Right renal cortex interstitium (tissue), 3 donors: ENCODE measurements around the gene FAF2. TPM values are rescaled to one million over a fixed set of nuclear protein-coding genes. Genes with fewer than 3 reads are reported as not detected.
"Not testable (repeated sequence)": the region's sequence is repeated elsewhere in the genome, so short reads cannot be mapped to it uniquely, and the experiment has no call there.

Experiments
- DNase-seq, 3 donors: peaks; one replicate each; pipeline ENCODE4 v3.0.0-alpha.2; 2013; ENCODE audit warnings: low read depth in 3 of 3, low spot score in 2 of 3
- polyA plus RNA-seq, 3 donors: library from polyadenylated mRNA; unstranded; fragments of 120-200 nt; gene quantifications; one replicate each; pipeline ENCODE4 v1.2.1, GENCODE V29; 2013; ENCODE audit not compliant: insufficient read length in 3 of 3

The FAF2 gene
- polyA plus RNA-seq, 3 donors, result 45.5 to 48.8 (median 47.5) TPM

DNA sequence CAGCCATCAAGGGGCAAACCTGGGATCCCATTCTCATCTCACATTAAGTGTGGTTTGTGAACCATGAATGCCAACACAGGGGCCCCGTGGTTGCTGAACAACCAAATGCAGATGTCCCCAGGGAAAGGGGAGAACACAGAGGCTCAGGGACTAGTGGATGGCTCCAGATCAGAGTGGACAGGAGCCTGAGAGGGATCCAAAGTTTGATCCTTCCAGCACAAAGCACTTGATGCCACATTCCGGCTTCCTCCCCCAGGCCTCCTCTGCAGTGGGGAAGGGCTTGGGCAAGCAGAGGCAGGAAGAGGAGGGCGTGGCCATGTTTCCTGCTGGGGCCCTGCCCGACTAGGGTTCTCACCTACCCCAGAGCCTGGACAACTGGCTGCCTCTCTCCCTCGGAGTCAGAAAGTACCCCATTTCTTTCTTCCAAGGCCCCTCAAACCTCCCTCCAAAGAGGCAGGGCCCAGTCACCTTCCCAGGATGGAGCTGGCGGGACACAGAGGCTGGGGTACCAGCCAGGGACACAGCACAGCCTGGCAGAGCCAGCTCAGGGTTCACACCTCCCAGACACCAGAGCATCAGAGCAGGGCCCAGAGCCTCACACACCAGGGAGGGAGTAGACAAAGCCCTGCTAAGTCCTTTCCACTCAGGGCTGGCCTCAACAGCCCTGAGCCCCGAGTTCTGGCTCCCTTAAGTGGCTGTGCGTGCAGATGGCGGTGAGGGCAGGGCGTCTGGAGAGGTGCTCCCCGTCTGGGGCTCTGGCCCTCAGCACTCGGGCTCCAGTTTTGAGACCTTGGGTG, 93.4 kb downstream of the FAF2 start:
- no peak for DNase-seq

DNA sequence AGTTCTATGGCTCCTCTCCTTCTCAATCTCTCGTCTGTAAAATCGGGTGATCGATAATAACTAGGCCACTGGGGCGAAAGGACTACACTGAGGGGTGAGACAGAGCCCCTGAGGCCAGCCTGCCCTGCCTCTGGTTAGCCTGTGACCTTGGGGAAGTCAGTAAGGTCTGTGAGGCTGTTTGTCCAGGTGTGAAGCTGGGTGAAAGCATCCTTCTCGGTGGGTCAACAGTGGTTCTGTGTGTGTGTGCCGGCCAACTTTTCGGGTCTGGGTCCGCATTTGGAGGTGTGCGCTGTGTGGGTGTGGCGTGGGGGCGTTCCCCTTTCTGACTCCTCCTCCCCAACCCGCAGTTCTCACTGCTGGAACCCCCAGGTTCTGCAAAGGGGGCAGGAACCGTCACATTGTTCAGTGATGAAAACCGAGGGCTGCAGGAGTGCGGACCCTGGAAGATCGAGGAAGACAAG, 94.0 kb downstream of the FAF2 start:
- no peak for DNase-seq

DNA sequence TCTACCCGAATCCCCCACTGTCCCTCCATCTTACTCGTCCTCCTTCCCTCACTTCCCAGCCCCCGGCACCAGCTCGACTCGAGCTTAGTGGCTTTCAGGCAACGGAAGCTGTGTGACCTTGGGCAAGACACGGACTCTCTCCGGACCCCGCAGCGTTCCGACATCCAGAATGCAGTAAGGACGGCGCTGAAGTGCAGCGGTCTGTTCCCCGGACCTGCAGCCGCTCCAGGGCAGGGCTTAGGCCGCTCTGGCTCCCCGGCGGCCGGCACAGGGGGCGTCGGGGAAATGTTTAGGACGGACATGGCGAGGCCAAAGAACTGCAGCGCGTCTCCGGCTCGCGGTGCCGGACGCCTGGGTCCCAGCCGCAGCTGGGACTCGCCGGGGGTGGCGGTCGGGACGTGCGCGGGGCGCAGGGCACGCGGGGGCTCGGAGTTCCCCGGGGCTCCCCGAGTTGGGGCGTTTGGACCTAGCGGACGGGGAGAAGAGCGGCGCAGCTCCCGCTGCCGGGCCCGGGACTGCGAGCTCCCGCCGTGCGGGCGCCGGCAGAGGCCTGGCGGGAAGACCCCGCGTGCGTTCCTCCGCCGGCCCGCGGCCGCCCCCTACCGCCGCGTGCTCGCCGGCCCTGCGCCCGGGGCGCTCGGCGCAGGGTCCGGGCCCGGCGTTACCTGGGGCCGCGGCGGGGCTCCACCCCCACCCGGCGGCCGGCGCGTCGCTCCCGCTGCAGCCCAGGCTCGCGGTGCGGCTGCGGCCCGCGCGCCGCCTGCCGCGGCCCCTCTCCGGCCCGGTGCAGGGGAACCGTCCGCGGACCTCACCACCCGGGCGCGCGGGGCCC, 94.6 kb downstream of the FAF2 start:
- no peak for DNase-seq

DNA sequence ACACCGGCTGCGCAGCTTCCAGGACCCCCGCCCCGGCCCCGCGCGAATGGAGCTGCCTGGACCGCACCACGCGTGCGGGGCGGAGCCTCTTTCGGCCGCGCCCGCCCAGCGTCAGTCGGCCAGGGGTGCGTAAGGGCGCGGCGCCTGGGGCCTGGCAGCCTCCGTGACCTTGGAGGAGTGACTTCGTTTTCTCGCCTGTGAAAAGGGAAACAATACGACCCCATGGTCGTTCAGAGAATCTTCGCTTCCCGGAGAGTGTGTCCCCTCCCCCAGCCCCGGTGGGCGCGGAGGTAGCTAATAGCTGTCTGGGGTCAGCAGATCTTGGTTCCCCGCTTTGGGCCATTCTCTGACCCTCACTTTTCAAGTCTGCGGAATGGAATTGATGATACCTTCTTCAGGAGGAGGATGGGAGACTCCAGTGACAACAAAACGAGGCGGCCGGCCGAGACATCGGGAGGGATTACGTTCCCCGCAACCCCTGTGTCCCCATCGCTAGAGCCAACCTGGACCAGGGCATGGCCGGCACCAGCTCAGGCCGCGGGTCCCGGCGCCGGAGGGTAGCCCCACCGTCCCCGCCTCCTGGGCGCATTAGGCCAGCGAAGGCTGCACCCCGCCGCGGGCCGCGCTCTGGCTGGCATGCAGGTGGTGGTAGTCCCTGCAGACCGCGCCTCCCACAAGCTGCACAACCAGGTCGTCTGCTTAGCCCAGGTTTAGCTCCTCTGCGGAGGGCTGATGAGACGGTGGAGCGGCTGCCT, 95.4 kb downstream of the FAF2 start:
- DNase-seq, result no peak

DNA sequence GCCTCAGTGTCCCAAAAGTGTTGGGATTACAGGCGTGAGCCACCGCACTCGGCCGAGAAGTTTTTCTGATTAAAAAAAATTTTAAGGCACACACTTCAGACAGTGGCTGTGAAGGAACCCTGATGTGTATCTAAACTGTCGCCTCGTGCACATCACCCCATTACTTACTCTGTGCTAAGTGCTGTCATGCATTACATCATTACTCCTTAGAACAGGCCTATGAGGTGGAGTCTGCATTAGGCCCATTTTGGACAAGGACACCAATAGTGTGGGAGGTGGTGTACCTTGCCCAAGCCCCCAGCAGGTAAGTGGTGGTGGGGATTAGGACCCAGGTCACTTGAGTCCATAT, 97.2 kb downstream of the FAF2 start:
- no peak for DNase-seq

DNA sequence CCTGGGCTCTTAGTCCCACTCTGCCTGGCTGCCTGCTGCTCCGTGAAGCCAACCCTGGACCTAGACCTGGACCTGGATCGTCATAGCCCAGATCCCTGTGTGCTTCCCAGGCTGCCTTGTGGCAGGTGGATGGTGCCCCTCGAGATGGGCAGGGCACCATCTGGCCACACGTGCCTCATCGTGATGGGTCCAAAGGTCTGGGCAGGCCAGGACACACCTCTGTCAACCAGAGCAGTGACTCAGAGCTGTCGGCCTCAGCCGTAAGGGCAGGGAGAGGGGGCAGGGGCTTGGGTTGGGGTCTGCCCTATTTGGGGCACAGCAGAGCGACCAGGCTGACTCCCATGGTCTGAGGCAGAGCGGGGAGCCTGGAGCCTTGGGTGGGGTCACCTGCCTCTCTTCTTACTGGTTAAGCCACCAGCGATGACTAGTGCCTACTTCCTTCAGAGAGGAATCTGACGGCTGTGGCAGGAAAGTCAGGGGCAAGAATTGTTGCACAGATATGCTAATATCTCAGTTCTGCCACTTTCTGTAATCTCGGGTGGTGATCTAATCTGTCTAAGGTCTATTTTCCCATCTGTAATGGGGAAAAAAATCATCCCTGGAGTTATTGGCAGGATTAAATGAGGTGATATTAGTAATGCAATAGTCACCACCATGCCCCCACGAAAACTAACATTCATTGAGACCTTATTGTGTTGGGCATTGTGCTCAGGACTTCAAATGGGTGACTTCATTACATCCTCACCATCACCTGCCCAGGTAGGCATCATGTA, 97.7 kb downstream of the FAF2 start:
- DNase-seq, result no peak

DNA sequence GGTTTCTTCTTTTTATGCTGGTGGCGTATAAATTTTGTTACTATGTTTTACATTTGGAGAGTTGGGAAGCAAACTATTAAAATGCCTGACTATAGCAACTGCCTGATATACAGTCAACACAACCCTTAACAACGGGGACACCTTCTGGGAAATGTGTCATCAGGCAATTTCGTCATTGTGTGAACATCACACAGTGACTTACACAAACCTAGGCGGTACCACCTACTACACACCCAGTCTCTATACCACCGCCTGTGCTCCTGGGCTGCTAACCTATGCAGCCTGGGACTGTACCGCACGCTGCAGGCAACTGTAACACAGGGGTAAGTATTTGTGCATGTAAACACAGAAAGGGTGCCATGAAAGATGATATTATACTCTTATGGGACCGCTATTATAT, 99.6 kb downstream of the FAF2 start:
- no peak for DNase-seq

DNA sequence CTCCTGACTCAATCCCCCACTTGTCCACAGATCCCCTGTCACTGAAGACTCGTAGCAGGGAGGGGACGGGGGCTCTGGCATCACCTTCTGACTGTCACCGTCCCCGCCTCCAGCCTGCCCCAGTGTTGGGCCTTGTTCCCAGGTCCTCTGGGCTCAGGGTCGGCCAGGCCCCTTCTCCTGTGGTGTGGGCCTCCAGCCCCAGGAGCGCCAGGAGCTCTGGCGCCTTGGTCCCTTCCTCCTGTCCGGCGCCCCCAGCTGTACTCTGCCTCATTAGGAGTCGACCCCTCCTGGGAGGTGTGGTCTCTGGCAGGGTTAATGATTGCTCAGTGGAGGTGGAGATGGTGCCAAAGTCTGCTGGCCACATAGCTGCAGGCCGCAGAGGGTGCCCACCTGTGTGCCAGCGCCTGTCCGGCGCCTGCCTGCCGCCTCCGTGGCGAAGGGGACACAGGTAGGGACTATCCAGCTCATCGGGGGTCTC, 100.8 kb downstream of the FAF2 start, which contains the start of gene CDHR2:
Gene CDHR2, plus strand, starts transcription at position 376 of the 478 bp plus-strand sequence. CDS start 16,011 bp downstream, outside the sequence.
- no peak for DNase-seq

DNA sequence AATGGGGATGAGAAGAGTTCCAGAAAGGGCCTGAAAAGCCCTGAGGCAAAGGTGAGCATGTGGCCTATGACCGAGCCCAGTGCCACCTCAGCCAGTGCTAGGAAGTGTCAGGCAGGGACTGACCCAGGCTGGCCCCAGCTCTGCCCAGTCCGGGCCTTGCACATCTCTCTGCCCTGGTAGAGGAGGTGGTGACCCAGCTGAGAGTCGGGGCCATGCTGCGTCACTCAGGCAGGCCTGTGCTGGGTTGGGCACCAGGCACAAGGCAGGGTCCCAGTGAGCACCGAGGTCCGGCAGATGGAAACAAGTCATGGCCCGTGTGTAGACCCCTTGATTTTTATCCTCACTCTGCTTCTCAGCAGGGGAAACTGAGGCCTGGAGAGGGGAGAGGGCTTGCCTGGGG, 101.7 kb downstream of the FAF2 start:
- no peak for DNase-seq

DNA sequence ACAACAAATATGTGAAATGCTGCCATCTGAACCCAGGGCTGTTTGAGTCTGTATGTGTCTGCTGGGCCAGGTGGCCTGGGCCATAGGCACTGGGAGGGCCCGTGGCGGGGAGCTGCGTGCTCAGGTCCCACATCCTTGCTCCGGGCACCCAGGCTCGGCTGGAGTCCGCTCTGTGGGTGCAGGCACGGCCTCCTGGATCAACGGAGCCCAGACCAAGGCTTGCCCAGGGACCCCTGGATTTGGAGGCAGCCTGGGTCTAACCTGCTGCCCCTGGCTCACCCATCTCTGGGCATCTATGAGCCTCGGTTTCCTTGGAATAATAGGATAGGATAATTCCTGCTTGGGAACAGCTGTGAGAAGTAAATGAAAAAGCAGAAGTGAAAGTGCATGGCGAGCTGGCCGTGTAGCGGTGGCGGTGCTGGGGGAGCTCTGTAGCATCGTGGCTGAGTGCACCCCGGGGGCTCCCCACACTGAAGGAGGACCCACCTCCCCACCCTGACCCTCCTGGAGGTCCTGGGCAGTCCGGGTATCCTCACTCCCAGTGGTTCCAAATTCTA, 102.2 kb downstream of the FAF2 start:
- no peak for DNase-seq

DNA sequence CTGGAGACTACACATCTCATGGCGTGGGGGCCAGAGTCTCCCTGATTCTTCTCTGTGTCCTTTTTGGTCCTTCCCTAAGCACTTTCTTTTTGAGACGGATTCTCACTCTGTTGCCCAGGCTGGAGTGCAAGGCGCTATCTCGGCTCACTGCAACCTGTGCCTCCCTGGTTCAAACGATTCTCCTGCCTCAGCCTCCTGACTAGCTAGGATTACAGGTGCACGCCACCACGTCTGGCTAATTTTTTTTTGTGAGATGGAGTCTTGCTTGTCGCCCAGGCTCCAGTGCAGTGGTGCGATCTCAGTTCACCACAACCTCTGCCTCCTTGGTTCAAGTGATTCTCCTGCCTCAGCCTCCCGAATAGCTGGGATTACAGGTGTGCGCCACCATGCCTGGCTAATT, 102.8 kb downstream of the FAF2 start:
- not testable (repeated sequence) for DNase-seq

DNA sequence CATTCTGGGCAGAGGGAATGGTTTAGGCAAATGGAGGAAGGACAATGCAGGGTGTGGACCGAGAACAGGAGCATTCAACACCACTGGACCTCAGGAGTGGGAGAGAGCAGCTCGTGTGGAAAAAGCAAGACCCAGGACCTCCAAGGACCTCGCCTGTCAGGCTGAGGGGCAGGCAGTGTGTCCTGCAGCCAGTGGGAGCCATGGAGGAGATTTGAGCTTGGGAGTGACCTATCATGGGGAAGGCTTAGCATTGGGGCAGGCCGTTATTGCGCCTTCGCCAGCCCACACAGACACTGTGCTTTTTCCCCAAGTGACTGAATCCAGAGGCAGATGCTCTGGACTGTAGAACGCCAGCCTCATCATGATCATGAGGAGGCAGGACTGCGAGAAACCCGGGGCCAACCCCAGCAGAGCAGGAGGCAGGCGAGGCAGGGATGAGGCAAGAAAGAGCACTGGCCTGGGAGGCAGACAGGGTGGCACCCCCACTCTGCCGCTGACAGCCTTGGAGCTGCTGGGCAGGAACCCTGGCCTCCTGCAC, 104.2 kb downstream of the FAF2 start:
- DNase-seq, result no peak

DNA sequence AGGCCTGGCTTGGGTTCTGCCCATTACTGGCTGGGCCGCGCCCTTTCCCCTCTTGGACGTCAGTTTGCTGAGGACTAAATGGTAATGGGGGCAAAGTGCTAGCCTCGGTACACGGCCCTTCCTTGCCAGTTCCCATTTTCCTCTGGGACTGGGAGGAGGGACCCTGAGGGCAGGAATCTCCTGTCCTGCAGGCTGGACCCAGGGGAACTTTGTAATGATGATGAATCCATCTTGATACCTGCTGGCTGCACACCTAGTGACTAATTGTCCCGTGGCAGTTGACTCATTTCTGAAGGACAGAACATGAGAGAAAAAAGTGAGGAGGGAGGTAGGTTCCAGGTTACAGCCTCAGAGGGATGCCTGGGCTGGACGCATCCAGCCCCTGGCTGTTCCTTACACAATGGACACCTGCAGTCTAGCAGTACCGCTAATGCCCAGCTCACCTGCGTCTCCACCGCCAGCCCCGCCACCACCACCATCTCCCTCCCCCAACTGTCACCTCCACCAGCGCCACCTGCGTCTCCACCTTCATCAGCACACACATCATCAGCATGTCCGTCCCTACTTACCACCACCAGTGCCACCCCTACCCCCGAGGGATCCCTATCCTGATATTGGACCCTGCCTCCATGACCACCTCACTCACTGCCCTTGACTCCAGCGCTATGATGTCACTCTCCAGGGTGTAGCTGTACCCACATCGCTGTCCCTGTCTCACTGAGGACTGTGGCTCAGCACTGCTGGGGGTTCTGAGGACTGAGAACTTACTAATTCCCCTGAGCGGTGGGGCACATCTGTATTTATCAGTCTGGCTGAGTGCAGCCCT, 105.3 kb downstream of the FAF2 start:
- DNase-seq, result no peak

DNA sequence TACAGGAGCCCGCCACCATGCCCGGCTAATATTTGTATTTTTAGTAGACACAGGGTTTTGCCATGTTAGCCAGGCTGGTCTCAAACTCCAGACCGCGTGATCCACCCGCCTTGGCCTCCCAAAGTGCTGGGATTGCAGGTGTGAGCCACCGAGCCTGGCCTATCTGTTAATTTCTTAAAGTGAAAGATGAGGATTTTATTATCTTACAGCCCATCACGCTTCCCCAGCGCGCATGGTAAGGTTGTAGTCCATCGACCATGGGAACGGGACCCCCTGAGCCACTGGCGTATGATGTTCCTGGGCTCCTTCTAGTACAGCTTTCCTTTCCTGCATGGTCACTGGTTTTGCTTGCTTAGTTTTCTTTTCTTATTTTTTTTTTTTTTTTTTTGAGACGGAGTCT, 109.7 kb downstream of the FAF2 start:
- DNase-seq, result no peak

Other genes starting within 250 kb of the FAF2 start
- 10 to 100 TPM; 18.1 to 19.5 (median 19.4) TPM for gene SIMC1, start 210.0 kb upstream of the FAF2 start, polyA plus RNA-seq
- 100 to 1,000 TPM; 134 to 160 (median 147) TPM for gene KIAA1191, start 86.6 kb upstream of the FAF2 start, polyA plus RNA-seq
- 10 to 100 TPM in 2 of 3 donors, 1 to 10 TPM in 1; 10.0 to 11.1 (median 10.6) TPM for gene ARL10, start 82.9 kb upstream of the FAF2 start, polyA plus RNA-seq
- gene NOP16, start 59.8 kb upstream of the FAF2 start, polyA plus RNA-seq, result 10 to 100 TPM; 25.4 to 27.9 (median 27.2) TPM
- gene HIGD2A, start 59.6 kb upstream of the FAF2 start, polyA plus RNA-seq, result 100 to 1,000 TPM in 1 of 3 donors, 10 to 100 TPM in 2; 89.7 to 111 (median 94.5) TPM
- 10 to 100 TPM; 45.8 to 59.0 (median 52.4) TPM for gene CLTB, start 31.8 kb upstream of the FAF2 start, polyA plus RNA-seq
- 10 to 100 TPM; 28.6 to 34.4 (median 32.1) TPM for gene RNF44, start 89.0 kb downstream of the FAF2 start, polyA plus RNA-seq
- gene CDHR2, start 101.0 kb downstream of the FAF2 start, polyA plus RNA-seq, result 10 to 100 TPM; 18.9 to 23.1 (median 20.2) TPM
- gene GPRIN1, start 161.8 kb downstream of the FAF2 start, polyA plus RNA-seq, result 1 to 10 TPM; 1.7 to 1.8 (median 1.7) TPM
- not detected for gene SNCB, start 182.1 kb downstream of the FAF2 start, polyA plus RNA-seq
- not detected for gene EIF4E1B, start 182.3 kb downstream of the FAF2 start, polyA plus RNA-seq
- gene TSPAN17, start 199.1 kb downstream of the FAF2 start, polyA plus RNA-seq, result 10 to 100 TPM; 25.7 to 31.1 (median 30.5) TPM